ENCODE data around the gene PRKCB.
"Not testable (repeated sequence)": the region's sequence is repeated elsewhere in the genome, so short reads cannot be mapped to it uniquely, and the experiment has no call there.

Gene PRKCB

GRCh38 chr16:23924128-23924527, 88.3 kb downstream of the PRKCB start:
- H3K27ac ChIP-seq: no peak overlapping the region
- H3K4me3 ChIP-seq: no peak overlapping the region
- no peak for DNase-seq (ENCODE audit: low spot score)
- TF ChIP-seq CTCF (IDR thresholded peaks at IDR 0.05): no peak

- no peak overlapping the region for H3K4me3 ChIP-seq
- no peak overlapping the region for H3K27ac ChIP-seq
- no peak for TF ChIP-seq CTCF (IDR thresholded peaks at IDR 0.05)
- DNase-seq (ENCODE audit: low spot score): no peak
These were observed 92.0 kb downstream of the PRKCB start for GRCh38 chr16:23927796-23928195.

GRCh38 chr16:23929237-23929636, 93.5 kb downstream of the PRKCB start:
- H3K27ac ChIP-seq: no peak overlapping the region
- TF ChIP-seq CTCF (IDR thresholded peaks at IDR 0.05): no peak
- no peak overlapping the region for H3K4me3 ChIP-seq
- DNase-seq (ENCODE audit: low spot score): no peak

- DNase-seq (ENCODE audit: low spot score): no peak
- H3K4me3 ChIP-seq: no peak overlapping the region
- no peak overlapping the region for H3K27ac ChIP-seq
- no peak for TF ChIP-seq CTCF (IDR thresholded peaks at IDR 0.05)
These were observed 94.1 kb downstream of the PRKCB start for GRCh38 chr16:23929856-23930255.

GRCh38 chr16:23930791-23931190, 95.0 kb downstream of the PRKCB start:
- H3K27ac ChIP-seq: no peak overlapping the region
- no peak overlapping the region for H3K4me3 ChIP-seq
- DNase-seq (ENCODE audit: low spot score): no peak
- no peak for TF ChIP-seq CTCF (IDR thresholded peaks at IDR 0.05)

- H3K4me3 ChIP-seq: no peak overlapping the region
- DNase-seq (ENCODE audit: low spot score): no peak
- H3K27ac ChIP-seq: no peak overlapping the region
- TF ChIP-seq CTCF (IDR thresholded peaks at IDR 0.05): no peak
These were observed 95.4 kb downstream of the PRKCB start for GRCh38 chr16:23931199-23931598.

GRCh38 chr16:23933650-23934049, 97.9 kb downstream of the PRKCB start:
- H3K4me3 ChIP-seq: not testable (repeated sequence)

More at GRCh38 chr16:23933650-23934049, 97.9 kb downstream of the PRKCB start:
- not testable (repeated sequence) for DNase-seq (ENCODE audit: low spot score); H3K27ac ChIP-seq
